HG02571 (cell line): Measurements from ENCODE around the gene DNAJB1.

ENCODE experiments used
- ATAC-seq: cut with Tn5 transposase; IDR thresholded peaks from one replicate; pipeline ENCODE4 v1.9.1; 2021; ENCODE audit warnings: mild to moderate bottlenecking, moderate library complexity; ENCODE audit not compliant: unreplicated experiment

The DNAJB1 gene

GRCh38 chr19:14473978-14474578 is 44.1 kb downstream of the DNAJB1 start:
- no peak for ATAC-seq

- no peak for ATAC-seq
Measured at GRCh38 chr19:14473073-14473977, 44.9 kb downstream of the DNAJB1 start.

DNA sequence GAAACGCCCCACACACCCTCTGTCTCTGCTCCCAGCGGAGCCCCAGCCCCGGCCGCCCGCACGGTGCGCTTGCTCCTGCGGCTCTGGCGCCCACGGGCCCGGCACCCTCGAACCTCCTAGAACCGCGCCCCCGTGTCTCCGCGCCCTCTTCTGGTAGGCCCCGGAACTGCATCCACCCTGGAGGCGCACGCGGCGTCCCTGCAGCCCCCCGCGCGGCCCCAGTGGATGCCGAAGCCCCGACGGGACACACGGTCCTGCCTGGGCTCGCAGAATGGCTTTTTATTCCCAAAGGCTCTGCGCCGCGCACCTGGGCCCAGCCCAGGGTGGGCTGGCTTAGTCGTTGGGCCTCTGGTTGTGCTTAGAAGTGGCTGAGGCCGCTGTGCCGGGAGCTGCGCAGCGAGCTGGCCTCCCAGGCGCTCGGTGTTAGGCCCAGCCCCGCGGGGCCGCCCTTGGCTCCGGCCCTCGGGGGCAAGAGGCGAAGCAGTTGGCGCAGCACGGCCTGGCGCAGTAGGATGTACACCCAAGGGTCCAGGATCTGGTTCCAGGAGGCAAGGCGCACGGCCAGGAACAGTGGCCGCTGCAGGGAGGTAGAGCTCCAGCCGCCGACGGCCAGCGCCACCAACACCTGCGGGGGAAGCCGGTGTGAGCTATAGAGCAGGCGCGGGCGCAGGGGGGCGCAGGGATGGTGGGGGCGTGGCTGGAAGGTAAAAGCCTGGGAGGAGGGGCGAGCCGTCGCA is 45.8 kb downstream of the DNAJB1 start:
- no peak for ATAC-seq

- ATAC-seq = no peak
Measured at GRCh38 chr19:14471436-14472187, 46.6 kb downstream of the DNAJB1 start.

GRCh38 chr19:14470031-14470876 is 47.9 kb downstream of the DNAJB1 start:
- no peak for ATAC-seq

DNA sequence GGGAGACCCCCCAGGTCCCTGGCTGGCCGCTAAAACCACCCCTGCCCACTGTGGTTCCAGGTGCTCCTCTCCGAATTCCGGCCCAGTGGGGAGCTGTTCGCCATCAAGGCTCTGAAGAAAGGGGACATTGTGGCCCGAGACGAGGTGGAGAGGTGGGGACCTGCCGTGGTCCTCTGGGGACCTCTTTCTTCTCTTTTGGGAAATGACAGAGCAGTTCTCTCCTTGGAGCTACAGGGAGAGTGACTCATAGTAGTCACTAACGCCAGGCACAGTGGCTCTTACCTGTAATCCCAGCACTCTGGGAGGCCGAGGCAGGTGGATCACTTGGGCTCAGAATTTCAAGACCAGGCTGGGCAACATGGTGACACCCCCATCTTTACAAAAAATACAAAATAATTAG is 50.4 kb downstream of the DNAJB1 start:
- no peak for ATAC-seq

GRCh38 chr19:14467391-14467790 is 50.8 kb downstream of the DNAJB1 start:
- no peak for ATAC-seq
